G401 (cell line): ENCODE results near the gene KLLN. TPM values are rescaled to one million over a fixed set of nuclear protein-coding genes. Genes with fewer than 3 reads are reported as not detected.
A peak's percentile ranks its signal among the peaks of the same experiment; 100 is the strongest.
"Not testable (repeated sequence)": the region's sequence is repeated elsewhere in the genome, so short reads cannot be mapped to it uniquely, and the experiment has no call there.

Experiments
- DNase-seq: peaks from one replicate; pipeline ENCODE4 v3.0.0-alpha.2; 2015; ENCODE audit warnings: low spot score
- in situ Hi-C: cut with HindIII; loops from 2 replicates; pipeline ENCODE4 v1.10.0; 2016; ENCODE audit warnings: low sequenced_read_pairs, mixed read lengths
- total RNA-seq: library from RNA; depleted of rRNA; stranded (reverse); fragments of >200 nt; shearing (Covaris generic); gene quantifications from 2 replicates; pipeline ENCODE4 v1.2.3, GENCODE V29; 2014; rRNA removed

KLLN gene
- 0.75 TPM in 1 of 2 replicates, not detected in the other for total RNA-seq

DNA sequence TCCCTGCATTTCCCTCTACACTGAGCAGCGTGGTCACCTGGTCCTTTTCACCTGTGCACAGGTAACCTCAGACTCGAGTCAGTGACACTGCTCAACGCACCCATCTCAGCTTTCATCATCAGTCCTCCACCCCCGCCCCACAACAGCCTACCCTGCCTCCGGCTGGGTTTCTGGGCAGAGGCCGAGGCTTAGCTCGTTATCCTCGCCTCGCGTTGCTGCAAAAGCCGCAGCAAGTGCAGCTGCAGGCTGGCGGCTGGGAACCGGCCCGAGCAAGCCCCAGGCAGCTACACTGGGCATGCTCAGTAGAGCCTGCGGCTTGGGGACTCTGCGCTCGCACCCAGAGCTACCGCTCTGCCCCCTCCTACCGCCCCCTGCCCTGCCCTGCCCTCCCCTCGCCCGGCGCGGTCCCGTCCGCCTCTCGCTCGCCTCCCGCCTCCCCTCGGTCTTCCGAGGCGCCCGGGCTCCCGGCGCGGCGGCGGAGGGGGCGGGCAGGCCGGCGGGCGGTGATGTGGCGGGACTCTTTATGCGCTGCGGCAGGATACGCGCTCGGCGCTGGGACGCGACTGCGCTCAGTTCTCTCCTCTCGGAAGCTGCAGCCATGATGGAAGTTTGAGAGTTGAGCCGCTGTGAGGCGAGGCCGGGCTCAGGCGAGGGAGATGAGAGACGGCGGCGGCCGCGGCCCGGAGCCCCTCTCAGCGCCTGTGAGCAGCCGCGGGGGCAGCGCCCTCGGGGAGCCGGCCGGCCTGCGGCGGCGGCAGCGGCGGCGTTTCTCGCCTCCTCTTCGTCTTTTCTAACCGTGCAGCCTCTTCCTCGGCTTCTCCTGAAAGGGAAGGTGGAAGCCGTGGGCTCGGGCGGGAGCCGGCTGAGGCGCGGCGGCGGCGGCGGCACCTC lies at the start of gene KLLN, which contains the start of gene PTEN:
Gene KLLN (minus strand): TSS at position 481 of the 891 bp plus-strand sequence. CDS start 1,046 bp downstream, outside the sequence.
Gene PTEN (plus strand): TSS at position 573 of the 891 bp plus-strand sequence. CDS start 845 bp downstream, outside the sequence.
- peak; percentile 85 for DNase-seq
- in situ Hi-C loops: no loop called here

- in situ Hi-C loops: not testable (repeated sequence)
Measured at GRCh38 chr10:87903396-87903795, 40.1 kb upstream of the KLLN start.

DNA sequence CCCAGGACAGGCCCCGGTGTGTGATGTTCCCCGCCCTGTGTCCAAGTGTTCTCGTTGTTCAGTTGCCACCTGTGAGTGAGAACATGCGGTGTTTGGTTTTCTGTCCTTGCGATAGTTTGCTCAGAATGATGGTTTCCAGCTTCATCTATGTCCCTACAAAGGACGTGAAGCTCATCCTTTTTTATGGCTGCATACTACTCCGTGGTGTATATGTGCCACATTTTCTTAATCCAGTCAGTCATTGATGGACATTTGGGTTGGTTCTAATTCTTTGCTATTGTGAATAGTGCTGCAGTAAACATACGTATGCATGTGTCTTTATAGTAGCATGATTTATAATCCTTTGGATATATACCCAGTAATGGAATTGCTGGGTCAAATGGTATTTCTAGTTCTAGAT lies 34.6 kb upstream of the KLLN start:
- in situ Hi-C loops, DNase-seq: not testable (repeated sequence)

More at GRCh38 chr10:87903396-87903795, 40.1 kb upstream of the KLLN start:
- DNase-seq: not testable (repeated sequence)

GRCh38 chr10:87896216-87896615 lies 32.9 kb upstream of the KLLN start:
- in situ Hi-C loops: no loop called here

GRCh38 chr10:87895430-87895829 lies 32.1 kb upstream of the KLLN start:
- in situ Hi-C loops: no loop called here
- no peak for DNase-seq

More at GRCh38 chr10:87896216-87896615, 32.9 kb upstream of the KLLN start:
- DNase-seq: no peak

DNA sequence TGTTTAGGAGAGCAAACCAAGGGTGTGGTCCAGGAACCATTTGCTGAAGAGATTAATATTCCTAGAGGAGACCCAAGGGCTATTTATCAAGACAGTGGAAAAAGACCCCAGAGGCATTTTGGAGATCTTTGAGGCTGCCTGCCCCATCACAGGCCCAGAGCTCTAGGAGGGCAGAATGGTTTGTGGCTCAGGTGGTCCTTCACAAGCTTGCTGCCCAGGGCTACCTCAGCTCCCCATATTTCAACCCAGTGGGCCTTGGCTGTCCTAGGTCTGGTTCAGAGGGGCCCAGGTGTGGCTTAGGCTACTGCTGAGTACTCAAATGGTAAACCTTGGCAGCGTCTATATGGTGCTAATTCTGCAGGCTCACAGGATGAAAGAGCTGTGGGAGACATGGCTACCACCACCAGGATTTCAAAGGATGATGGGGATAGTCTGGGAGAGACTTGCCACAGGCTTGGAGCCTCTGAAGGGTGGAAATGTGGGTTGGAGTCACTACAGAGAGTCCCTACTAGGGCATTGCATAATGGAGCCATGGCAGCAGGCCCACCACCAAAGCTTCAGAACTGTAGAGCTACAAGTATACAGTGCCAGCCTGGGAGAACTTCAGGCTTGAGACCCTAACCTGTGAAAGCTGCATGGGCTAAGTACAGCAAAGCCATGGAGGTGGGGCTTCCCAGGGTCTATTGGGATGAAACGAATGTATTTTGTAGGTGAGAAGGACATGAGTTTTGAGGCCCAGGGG lies 24.4 kb upstream of the KLLN start:
- DNase-seq: no peak
- in situ Hi-C loops: no loop called here

DNA sequence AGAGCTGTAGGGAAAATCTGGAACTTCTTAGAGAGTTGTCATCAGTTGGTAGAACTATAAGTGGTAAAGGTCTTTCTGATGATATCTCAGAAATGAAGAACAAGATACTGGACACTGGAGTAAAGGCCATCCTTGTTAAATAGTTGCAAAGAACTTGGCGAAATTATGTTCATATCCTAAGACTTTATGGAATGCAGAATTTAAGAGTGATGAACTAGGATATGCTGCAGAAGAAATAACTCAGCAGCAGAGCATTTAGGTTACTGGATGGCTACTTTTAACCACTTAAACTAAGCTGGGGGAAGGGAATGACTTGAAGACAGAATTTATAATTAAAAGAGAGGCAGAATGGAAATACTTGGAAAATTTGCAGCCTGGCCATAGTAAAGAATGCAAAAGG lies 23.8 kb upstream of the KLLN start:
- DNase-seq: no peak
- in situ Hi-C loops: no loop called here

DNA sequence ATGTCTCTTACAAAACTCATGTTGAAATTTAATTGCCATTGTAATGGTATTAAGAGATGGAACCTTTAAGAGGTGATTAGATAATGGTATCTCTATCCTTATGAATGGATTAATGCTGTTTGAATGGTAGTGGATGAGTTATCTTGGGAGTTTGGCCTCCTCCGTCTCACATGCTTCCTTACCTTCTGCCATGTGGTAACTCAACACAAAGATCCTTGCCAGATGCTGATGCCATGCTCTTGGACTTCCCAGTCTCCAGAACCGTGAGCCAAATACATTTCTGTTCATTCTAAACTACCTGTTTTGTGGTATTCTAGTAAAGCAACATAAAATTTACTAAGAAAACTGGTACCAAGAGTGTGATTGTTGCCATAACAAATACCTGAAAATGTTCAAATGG lies 23.3 kb upstream of the KLLN start:
- no peak for DNase-seq
- in situ Hi-C loops: no loop called here

DNA sequence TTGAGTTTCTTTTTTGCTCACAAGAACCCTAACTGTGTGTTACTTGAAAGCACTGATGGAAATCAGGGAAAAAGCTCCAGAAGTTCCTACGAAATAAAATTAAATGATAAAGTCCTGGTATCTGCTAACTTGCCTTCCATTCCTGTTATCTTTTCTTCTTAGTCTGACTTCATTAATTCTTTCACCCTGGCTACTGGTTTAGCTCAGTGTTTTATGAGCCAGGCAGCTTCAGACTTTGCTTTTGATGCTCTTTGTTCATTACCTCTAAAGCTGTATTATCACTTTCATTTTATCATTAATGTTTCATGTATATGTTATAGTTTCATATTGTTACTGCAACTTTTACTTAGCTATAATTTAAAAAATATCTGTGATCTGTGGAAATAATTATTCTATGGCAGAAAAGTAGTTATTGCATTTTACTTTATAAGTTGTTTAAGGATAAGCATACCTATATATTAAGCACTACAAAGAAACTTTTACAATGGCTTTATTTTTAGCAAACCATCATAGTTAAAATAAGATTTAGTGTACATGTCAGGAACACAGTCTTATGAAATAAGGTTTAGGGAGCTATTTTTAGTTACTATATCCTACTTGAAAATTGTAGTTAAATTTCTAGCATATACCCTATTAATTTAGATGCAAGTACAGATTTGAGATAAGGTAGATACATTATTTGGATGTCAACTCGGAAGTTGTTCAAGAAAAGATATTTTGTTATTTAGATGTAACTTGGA lies 19.4 kb upstream of the KLLN start:
- no peak for DNase-seq
- in situ Hi-C loops: no loop called here

DNA sequence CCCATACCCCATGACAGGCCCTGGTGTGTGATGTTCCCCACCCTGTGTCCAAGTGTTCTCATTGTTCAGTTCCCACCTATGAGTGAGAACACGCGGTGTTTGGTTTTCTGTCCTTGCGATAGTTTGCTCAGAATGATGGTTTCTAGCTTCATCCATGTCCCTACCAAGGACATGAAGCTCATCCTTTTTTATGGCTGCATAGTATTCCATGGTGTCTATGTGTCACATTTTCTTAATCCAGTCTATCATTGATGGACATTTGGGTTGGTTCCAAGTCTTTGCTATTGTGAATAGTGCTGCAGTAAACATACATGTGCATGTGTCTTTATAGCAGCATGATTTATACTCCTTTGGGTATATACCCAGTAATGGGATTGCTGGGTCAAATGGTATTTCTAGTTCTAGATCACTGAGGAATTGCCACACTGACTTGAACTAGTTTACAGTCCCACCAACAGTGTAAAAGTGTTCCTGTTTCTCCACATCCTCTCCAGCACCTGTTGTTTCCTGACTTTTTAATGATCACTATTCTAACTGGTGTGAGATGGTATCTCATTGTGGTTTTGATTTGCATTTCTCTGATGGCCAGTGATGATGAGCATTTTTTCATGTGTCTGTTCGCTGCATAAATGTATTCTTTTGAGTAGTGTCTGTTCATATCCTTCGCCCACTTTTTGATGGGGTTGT lies 18.2 kb upstream of the KLLN start:
- DNase-seq, in situ Hi-C loops: not testable (repeated sequence)

- no peak for DNase-seq
- in situ Hi-C loops: no loop called here
Measured at GRCh38 chr10:87880336-87880735, 17.0 kb upstream of the KLLN start.

DNA sequence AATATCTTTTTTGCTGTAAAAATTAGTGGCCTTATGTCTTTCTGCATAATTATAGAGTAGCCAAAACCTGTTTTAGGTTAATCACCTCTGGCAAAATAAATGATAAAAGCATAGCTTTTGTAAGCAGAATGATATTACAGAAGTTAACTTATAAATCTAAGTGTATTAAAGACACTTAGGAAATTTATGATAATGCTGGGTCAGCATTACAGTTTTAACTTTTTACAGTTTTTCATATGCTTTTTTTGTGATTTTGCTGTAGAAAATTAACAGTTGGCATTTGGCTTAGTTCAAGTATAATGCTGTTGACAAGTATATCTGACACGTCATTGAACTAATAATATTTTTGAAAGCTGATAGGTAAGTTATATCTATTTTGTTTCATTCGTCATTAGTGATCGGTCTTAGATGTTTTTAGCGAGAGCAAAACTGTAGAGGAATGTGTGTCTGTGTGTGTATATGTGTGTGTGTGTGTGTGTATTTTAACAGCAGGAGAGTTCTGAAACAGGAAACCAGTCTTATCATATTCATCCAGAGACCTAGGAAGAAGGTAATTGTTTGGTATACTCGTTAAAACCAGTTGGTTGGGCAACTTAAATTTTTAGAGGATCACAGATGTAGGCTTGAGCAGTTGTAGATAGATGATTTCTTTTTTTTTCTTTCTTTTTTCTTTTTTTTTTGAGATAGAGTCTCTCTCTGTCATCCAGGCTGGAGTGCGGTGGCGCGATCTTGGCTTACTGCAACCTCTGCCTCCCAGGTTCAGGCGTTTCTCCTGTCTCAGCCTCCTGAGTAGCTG lies 15.5 kb upstream of the KLLN start:
- no peak for DNase-seq
- in situ Hi-C loops: no loop called here

GRCh38 chr10:87875929-87876571 lies 12.7 kb upstream of the KLLN start:
- in situ Hi-C loops: no loop called here
- peak; percentile 66 for DNase-seq

DNA sequence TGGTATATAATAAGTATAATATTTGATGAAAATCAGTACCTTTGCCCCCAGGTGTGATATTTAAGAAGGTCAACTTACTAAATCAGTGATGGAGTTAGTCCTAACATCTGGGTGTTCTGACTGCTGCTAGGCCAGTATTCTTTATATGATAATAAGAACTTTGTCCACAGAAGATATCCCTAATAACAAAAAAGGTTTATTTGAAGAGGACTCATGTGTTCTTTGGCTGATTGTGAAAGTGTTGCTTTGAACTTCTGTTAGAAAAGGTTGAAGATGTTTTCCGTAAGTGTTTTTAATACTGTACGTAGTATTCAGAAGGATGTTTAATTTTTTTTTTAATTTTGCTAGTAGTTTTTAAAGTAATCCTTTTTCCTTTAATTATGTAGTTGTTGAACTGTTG lies 10.3 kb upstream of the KLLN start:
- no peak for DNase-seq
- in situ Hi-C loops: no loop called here

DNA sequence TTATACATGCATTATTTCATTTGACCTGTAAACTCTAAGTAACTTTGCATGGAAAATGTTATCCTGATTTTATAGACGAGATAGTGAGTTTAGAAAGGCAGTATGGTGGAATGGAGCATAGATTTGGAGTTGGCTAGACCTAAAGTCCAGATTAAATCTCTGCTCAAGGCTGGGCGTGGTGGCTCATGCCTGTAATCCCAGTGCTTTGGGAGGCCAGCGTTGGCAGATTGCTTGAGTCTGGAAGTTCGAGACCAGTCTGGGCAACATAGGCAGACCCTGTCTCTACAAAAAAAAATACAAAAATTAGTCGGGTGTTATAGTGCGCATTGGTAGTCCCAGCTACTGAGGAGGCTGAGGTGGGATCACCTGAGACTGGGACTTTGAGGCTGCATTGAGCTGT lies 9.5 kb upstream of the KLLN start:
- in situ Hi-C loops: no loop called here
- no peak for DNase-seq

DNA sequence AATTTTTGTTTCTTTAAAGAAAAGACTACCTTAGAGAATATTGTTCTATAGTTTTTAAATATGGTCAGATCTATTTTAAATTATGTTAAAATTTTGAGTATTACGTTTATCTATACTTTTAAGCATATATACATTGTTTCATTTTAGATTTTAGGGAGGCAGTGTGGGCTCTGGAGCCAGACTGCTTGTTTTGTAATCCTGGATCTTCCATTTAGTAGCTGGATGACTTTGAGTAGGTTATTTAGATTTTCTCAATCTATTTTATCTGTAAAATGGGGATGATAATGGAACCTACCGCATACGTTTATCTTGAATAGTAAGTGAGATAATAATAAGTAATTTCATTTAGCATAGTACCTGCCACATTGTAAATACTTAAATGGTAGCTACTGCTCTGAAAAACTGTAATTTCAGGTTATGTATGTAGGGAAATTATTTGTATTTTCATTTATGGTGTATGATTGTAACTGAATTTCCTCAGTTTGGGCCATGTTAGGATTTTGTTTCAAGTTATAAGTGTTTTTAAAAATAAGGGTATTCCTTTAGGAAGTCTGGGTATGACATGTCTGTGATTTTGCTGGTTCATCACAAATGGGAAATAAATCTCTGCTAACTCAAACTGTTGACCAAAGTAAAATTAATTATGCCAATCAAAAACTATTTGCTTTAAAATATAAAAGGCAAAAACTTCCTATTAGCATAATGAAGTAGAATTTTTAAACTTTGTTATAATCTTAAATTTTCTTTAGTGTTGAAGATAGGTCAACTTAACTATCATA lies 6.6 kb upstream of the KLLN start:
- in situ Hi-C loops: no loop called here
- no peak for DNase-seq

DNA sequence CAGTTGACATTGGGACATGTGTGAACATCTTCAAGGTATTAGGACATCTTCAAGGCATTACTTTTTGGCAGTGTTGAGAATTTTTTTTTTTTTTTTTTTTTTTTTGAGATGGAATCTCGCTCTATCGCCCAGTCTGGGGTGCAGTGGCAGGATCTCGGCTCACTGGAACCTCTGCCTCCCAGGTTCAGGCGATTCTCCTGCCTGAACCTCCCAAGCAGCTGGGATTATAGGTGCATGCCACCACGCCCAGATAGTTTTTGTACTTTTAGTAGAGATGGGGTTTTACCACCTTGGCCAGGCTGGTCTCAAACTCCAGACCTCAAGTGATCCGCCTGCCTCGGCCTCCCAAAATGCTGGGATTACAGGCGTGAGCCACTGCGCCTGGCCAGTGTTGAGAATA lies 5.8 kb upstream of the KLLN start:
- DNase-seq, in situ Hi-C loops: not testable (repeated sequence)
